A549 (cell line): ENCODE measurements around the gene PKP4. TPM values are rescaled to one million over a fixed set of nuclear protein-coding genes. Genes with fewer than 3 reads are reported as not detected.

Experiments
- ATAC-seq, 2 experiments: fragments of 200-7000 bp in 1 of 2; fragments of >200 bp in 1 of 2; cut with Nextera tagmentation in 1 of 2; cut with Tn5 transposase in 1 of 2; 3 replicates each; pipeline versions ENCODE4 v1.8.0 to v1.9.1; 2018 to 2020; ENCODE audit warnings: mild to moderate bottlenecking in 1 of 2, moderate library complexity in 1 of 2
- CTCF ChIA-PET: fragments of 300-600 bp; sonication (Branson Sonifier 250); formaldehyde crosslinking; extraction: SDS; loops from one replicate; lab custom pipeline; 2021; ENCODE audit warnings: antibody characterized with exemption, inconsistent platforms; lab: Yijun Ruan, JAX
- POLR2A ChIA-PET: fragments of 350-600 bp; formaldehyde crosslinking; extraction: SDS; loops from one replicate; lab custom pipeline; 2021; ENCODE audit warnings: antibody characterized with exemption, inconsistent platforms; lab: Yijun Ruan, JAX
- DNase-seq, 2 experiments: peaks; one replicate each; pipeline versions ENCODE4 v3.0.0 to v3.0.0-alpha.2; 2011 to 2016; ENCODE audit warnings: low read depth in 1 of 2, low spot score in 1 of 2
- FAIRE-seq: peaks from 2 replicates; lab custom pipeline; 2011; peaks lifted over from hg19 to GRCh38; lab: Jason Lieb, UNC
- H3K27ac ChIP-seq, 2 experiments: fragments of >200 bp; sonication (Bioruptor Twin); formaldehyde crosslinking; 3 replicates each; pipeline ENCODE4 v1.5.1; 2016 to 2017
- H3K4me1 ChIP-seq: fragments of >200 bp; sonication (Bioruptor Twin); formaldehyde crosslinking; 3 replicates; pipeline ENCODE4 v1.6.1; 2016
- H3K4me2 ChIP-seq: fragments of >200 bp; sonication (Bioruptor Twin); formaldehyde crosslinking; 3 replicates; pipeline ENCODE4 v1.6.1; 2016
- H3K4me3 ChIP-seq: fragments of >200 bp; sonication (Bioruptor Twin); formaldehyde crosslinking; 3 replicates; pipeline ENCODE4 v1.5.1; 2016
- H3K9me3 ChIP-seq: fragments of >200 bp; sonication (Bioruptor Twin); formaldehyde crosslinking; 3 replicates; pipeline ENCODE4 v1.6.1; 2016
- BHLHE40 ChIP-seq: IDR thresholded peaks from 2 replicates; pipeline ENCODE4 v1.6.1; 2012; ENCODE audit warnings: low read depth, low read length, inconsistent platforms
- CBX8 ChIP-seq: fragments of 200-600 bp; sonication (generic); IDR thresholded peaks from 2 replicates; pipeline ENCODE4 v1.6.1; 2016
- CHD2 ChIP-seq: fragments of 150-350 bp; IDR thresholded peaks from 2 replicates; pipeline ENCODE4 v1.6.1; 2014; ENCODE audit warnings: low read length; ENCODE audit not compliant: partially characterized antibody
- CTCF ChIP-seq: fragments of >200 bp; sonication (Bioruptor Twin); formaldehyde crosslinking; IDR thresholded peaks from 3 replicates; pipeline ENCODE4 v1.5.1; 2016
- E2F6 ChIP-seq: IDR thresholded peaks from 2 replicates; pipeline ENCODE4 v1.6.1; 2012; ENCODE audit warnings: low read depth, borderline replicate concordance
- EHF ChIP-seq: fragments of 250-450 bp; sonication (Bioruptor Pico); IDR thresholded peaks from 2 replicates; pipeline ENCODE4 v1.5.0; 2020; ENCODE audit warnings: mild to moderate bottlenecking
- ESRRA ChIP-seq: fragments of 150-350 bp; IDR thresholded peaks from 2 replicates; pipeline ENCODE4 v1.6.1; 2014; ENCODE audit warnings: mild to moderate bottlenecking, low read length, borderline replicate concordance
- FOXS1 ChIP-seq: fragments of 250-450 bp; sonication (Bioruptor Pico); IDR thresholded peaks from 2 replicates; pipeline ENCODE4 v1.5.0; 2020; ENCODE audit warnings: mild to moderate bottlenecking, moderate library complexity
- HOXB13 ChIP-seq: fragments of 250-450 bp; sonication (Bioruptor Pico); IDR thresholded peaks from 2 replicates; pipeline ENCODE4 v1.5.0; 2020; ENCODE audit warnings: low read depth, mild to moderate bottlenecking, moderate library complexity
- KDM1A ChIP-seq: fragments of 200-600 bp; sonication (generic); IDR thresholded peaks from 2 replicates; pipeline ENCODE4 v1.6.1; 2016; ENCODE audit warnings: low read depth, mild to moderate bottlenecking
- MAFK ChIP-seq: fragments of 450-650 bp; IDR thresholded peaks from 2 replicates; pipeline ENCODE4 v1.6.1; 2014; ENCODE audit not compliant: partially characterized antibody
- NFE2L2 ChIP-seq: fragments of 150-350 bp; conservative IDR thresholded peaks from 2 replicates; pipeline ENCODE4 v1.6.1; 2014; ENCODE audit warnings: low read length
- NPAS2 ChIP-seq: fragments of 250-450 bp; sonication (Bioruptor Pico); IDR thresholded peaks from 2 replicates; pipeline ENCODE4 v1.8.0; 2022; ENCODE audit warnings: mild to moderate bottlenecking, moderate library complexity, borderline replicate concordance
- PBX3 ChIP-seq: IDR thresholded peaks from 2 replicates; pipeline ENCODE4 v1.6.1; 2012
- PHF8 ChIP-seq: fragments of 200-600 bp; sonication (generic); IDR thresholded peaks from 2 replicates; pipeline ENCODE4 v1.6.1; 2016; ENCODE audit warnings: low read depth, mild to moderate bottlenecking, antibody characterized with exemption, moderate library complexity, borderline replicate concordance
- POLR2AphosphoS2 ChIP-seq: conservative IDR thresholded peaks from 2 replicates; pipeline ENCODE4 v1.6.1; 2012; ENCODE audit warnings: low read length, improper control_type of control experiment, inconsistent platforms
- REST ChIP-seq: fragments of 200-600 bp; sonication (generic); IDR thresholded peaks from 2 replicates; pipeline ENCODE4 v1.6.1; 2016; ENCODE audit warnings: antibody characterized with exemption, mild to moderate bottlenecking, moderate library complexity
- RFX5 ChIP-seq: fragments of 450-650 bp; IDR thresholded peaks from 2 replicates; pipeline ENCODE4 v1.7.1; 2014; ENCODE audit warnings: antibody characterized with exemption, mild to moderate bottlenecking, moderate library complexity
- TP53 ChIP-seq: fragments of 250-450 bp; sonication (Bioruptor Pico); IDR thresholded peaks from 2 replicates; pipeline ENCODE4 v1.5.0; 2021; ENCODE audit warnings: mild to moderate bottlenecking, moderate library complexity
- USF2 ChIP-seq: fragments of 450-650 bp; IDR thresholded peaks from 2 replicates; pipeline ENCODE4 v1.6.1; 2014; ENCODE audit warnings: antibody characterized with exemption
- WGBS: methylation state at CpG from one replicate; pipeline ENCODE4 v1.1.6; 2017; ENCODE audit errors: missing lambda C conversion rate; 5-methylcytosine and 5-hydroxymethylcytosine counted together
- polyA plus RNA-seq, 4 experiments: library from polyadenylated mRNA; depleted of rRNA in 3 of 4; stranded (reverse); fragments of >200 nt; fragmentation: RNase III in 1 of 4; extraction: RNeasy Plus Mini Kit Qiagen cat#74134 plus additional on column Dnase treatment in 1 of 4; gene quantifications; 2 replicates in 3 of 4; 3 replicates in 1 of 4; pipeline ENCODE4 v1.2.3, GENCODE V29; 2011 to 2017

Gene PKP4
- polyA plus RNA-seq, 2 of the 4 experiments (the other 2 are of a cell fraction), result 27.0 to 56.6 TPM

- WGBS, result 48% methylated on average over 2 of the region's 2 CpGs
- H3K4me1 ChIP-seq, result peaks cover 79% of the 10 kb centered on the region
- no peak for FAIRE-seq
- ChIA-PET POLR2A (no interaction called here), CTCF (no interaction called here)
- no peak overlapping the region for H3K4me3 ChIP-seq
- DNase-seq, result no peak
- no peak; a peak in 1 of 6 replicates for ATAC-seq
- H3K27ac ChIP-seq, result peak overlapping the region in 1 of 2 experiments; percentile 32; a peak in 3 of 6 replicates
- TF ChIP-seq E2F6, result no peak
- TF ChIP-seq NFE2L2, result no peak
- no peak for TF ChIP-seq EHF (CRISPR knock-in tag)
- TF ChIP-seq HOXB13 (CRISPR knock-in tag), result no peak
- no peak for TF ChIP-seq FOXS1 (CRISPR knock-in tag)
- TF ChIP-seq USF2, result no peak
- no peak for TF ChIP-seq BHLHE40
- TF ChIP-seq KDM1A, result no peak
- no peak for TF ChIP-seq PHF8
- TF ChIP-seq ESRRA, result no peak
- TF ChIP-seq POLR2AphosphoS2, result no peak
- TF ChIP-seq RFX5, result no peak
- TF ChIP-seq CBX8, result no peak
- TF ChIP-seq NPAS2 (CRISPR knock-in tag), result no peak
- TF ChIP-seq REST, result no peak
- no peak for TF ChIP-seq TP53 (CRISPR knock-in tag)
- TF ChIP-seq CHD2, result no peak
- TF ChIP-seq CTCF, result no peak
- TF ChIP-seq PBX3, result no peak
- no peak for TF ChIP-seq MAFK
- H3K4me2 ChIP-seq, result no peak overlapping the region
- no peaks in the 10 kb centered on the region for H3K9me3 ChIP-seq
Measured at GRCh38 chr2:158493458-158493857, 36.7 kb downstream of the PKP4 start.
